Nephron (organoid): Measurements from ENCODE around the gene APCDD1L.
"Not testable (repeated sequence)": the region's sequence is repeated elsewhere in the genome, so short reads cannot be mapped to it uniquely, and the experiment has no call there.

ENCODE experiments used
- H3K27ac Mint-ChIP-seq, 3 experiments: 2 replicates each; pipeline ENCODE4 v1.8.0; 2020; ENCODE audit warnings: mixed read lengths in 3 of 3, mild to moderate bottlenecking in 2 of 3, moderate library complexity in 1 of 3
- H3K27me3 Mint-ChIP-seq: 2 replicates; pipeline ENCODE4 v1.8.0; 2021; ENCODE audit warnings: low read depth, mild to moderate bottlenecking, moderate library complexity, mixed read lengths
- H3K36me3 Mint-ChIP-seq: 2 replicates; pipeline ENCODE4 v1.8.0; 2020; ENCODE audit warnings: low read depth, mixed read lengths
- H3K4me1 Mint-ChIP-seq: 2 replicates; pipeline ENCODE4 v1.8.0; 2020; ENCODE audit warnings: mixed read lengths
- H3K4me3 Mint-ChIP-seq, 3 experiments: 2 replicates each; pipeline ENCODE4 v1.8.0; 2020; ENCODE audit warnings: mild to moderate bottlenecking in 3 of 3, mixed read lengths in 3 of 3, moderate library complexity in 2 of 3
- H3K9me3 Mint-ChIP-seq: 2 replicates; pipeline ENCODE4 v1.8.0; 2020; ENCODE audit warnings: mixed read lengths
- CTCF ChIP-seq, 3 experiments: fragments of 200-600 bp; sonication (generic); IDR thresholded peaks; one replicate each; pipeline ENCODE4 v1.5.0; 2021; ENCODE audit warnings: antibody characterized with exemption in 3 of 3; ENCODE audit not compliant: unreplicated experiment in 3 of 3

The APCDD1L gene

GRCh38 chr20:58428364-58428763 lies 86.8 kb downstream of the APCDD1L start:
- H3K9me3 Mint-ChIP-seq: peaks cover 7% of the 10 kb centered on the region
- TF ChIP-seq CTCF (IDR thresholded peaks at IDR 0.05; ENCODE audit: unreplicated experiment in 3 of 3): no peak
- H3K27me3 Mint-ChIP-seq: no peaks in the 10 kb centered on the region
- H3K27ac Mint-ChIP-seq: no peak overlapping the region
- H3K36me3 Mint-ChIP-seq: peaks cover 46% of the 10 kb centered on the region
- H3K4me3 Mint-ChIP-seq: no peak overlapping the region
- peaks cover 18% of the 10 kb centered on the region for H3K4me1 Mint-ChIP-seq

- H3K9me3 Mint-ChIP-seq, H3K27ac Mint-ChIP-seq, H3K4me3 Mint-ChIP-seq, H3K27me3 Mint-ChIP-seq: not testable (repeated sequence)
- Mint-ChIP-seq H3K36me3 (peaks cover 38% of the 10 kb centered on the region), H3K4me1 (peaks cover 18% of the 10 kb centered on the region)
These were observed 87.6 kb downstream of the APCDD1L start for GRCh38 chr20:58427571-58427970.

- TF ChIP-seq CTCF (IDR thresholded peaks at IDR 0.05; ENCODE audit: unreplicated experiment in 3 of 3): no peak
- Mint-ChIP-seq H3K4me1 (peaks cover 10% of the 10 kb centered on the region), H3K4me3 (no peak overlapping the region), H3K27ac (peak overlapping the region in 1 of 3 experiments; percentile 7), H3K9me3 (peaks cover 4% of the 10 kb centered on the region), H3K36me3 (peaks cover 46% of the 10 kb centered on the region), H3K27me3 (no peaks in the 10 kb centered on the region)
These were observed 90.8 kb downstream of the APCDD1L start for GRCh38 chr20:58424218-58424969.

- Mint-ChIP-seq H3K27me3 (no peaks in the 10 kb centered on the region), H3K9me3 (peaks cover 4% of the 10 kb centered on the region)
These were observed 93.7 kb downstream of the APCDD1L start for GRCh38 chr20:58421497-58421850.

GRCh38 chr20:58420798-58421496 lies 94.3 kb downstream of the APCDD1L start:
- TF ChIP-seq CTCF (IDR thresholded peaks at IDR 0.05; ENCODE audit: unreplicated experiment in 3 of 3): no peak
- Mint-ChIP-seq H3K4me1 (peaks cover 15% of the 10 kb centered on the region), H3K27ac (no peak overlapping the region), H3K27me3 (no peaks in the 10 kb centered on the region), H3K4me3 (no peak overlapping the region), H3K36me3 (peaks cover 68% of the 10 kb centered on the region), H3K9me3 (peaks cover 4% of the 10 kb centered on the region)

More at GRCh38 chr20:58421497-58421850, 93.7 kb downstream of the APCDD1L start:
- Mint-ChIP-seq H3K36me3 (peaks cover 62% of the 10 kb centered on the region), H3K4me3 (no peak overlapping the region), H3K4me1 (peaks cover 10% of the 10 kb centered on the region), H3K27ac (no peak overlapping the region)
- TF ChIP-seq CTCF (IDR thresholded peaks at IDR 0.05; ENCODE audit: unreplicated experiment in 3 of 3): no peak

- TF ChIP-seq CTCF (IDR thresholded peaks at IDR 0.05; ENCODE audit: unreplicated experiment in 3 of 3): no peak
- Mint-ChIP-seq H3K9me3 (peaks cover 5% of the 10 kb centered on the region), H3K27ac (no peak overlapping the region), H3K4me3 (no peak overlapping the region), H3K4me1 (peaks cover 9% of the 10 kb centered on the region), H3K36me3 (peaks cover 66% of the 10 kb centered on the region), H3K27me3 (no peaks in the 10 kb centered on the region)
These were observed 96.0 kb downstream of the APCDD1L start for GRCh38 chr20:58418949-58419748.
